Fibroblast of peridontal ligament (primary cell): ENCODE results near the gene FAM107A.

Experiments used
- DNase-seq: peaks from one replicate; pipeline ENCODE4 v3.0.0-alpha.2; 2010; ENCODE audit errors: extremely low read depth

Gene FAM107A

GRCh38 chr3:58567251-58567515 lies 10.0 kb downstream of the FAM107A start:
- DNase-seq: no peak

- no peak for DNase-seq
Observed at GRCh38 chr3:58566398-58567250, 10.6 kb downstream of the FAM107A start.

- no peak for DNase-seq
Observed at GRCh38 chr3:58565621-58566397, 11.4 kb downstream of the FAM107A start.

GRCh38 chr3:58564456-58565160 lies 12.6 kb downstream of the FAM107A start:
- peak; percentile 75 for DNase-seq

GRCh38 chr3:58564054-58564453 lies 13.1 kb downstream of the FAM107A start:
- DNase-seq: no peak

GRCh38 chr3:58563386-58564035 lies 13.7 kb downstream of the FAM107A start:
- DNase-seq: no peak

GRCh38 chr3:58562498-58562897 lies 14.7 kb downstream of the FAM107A start:
- no peak for DNase-seq

- DNase-seq: peak; percentile 96
Observed at GRCh38 chr3:58560771-58561311, 16.4 kb downstream of the FAM107A start.

- DNase-seq: no peak
Observed at GRCh38 chr3:58559586-58559985, 17.6 kb downstream of the FAM107A start.

- DNase-seq: no peak
Observed at GRCh38 chr3:58557491-58557890, 19.7 kb downstream of the FAM107A start.

GRCh38 chr3:58556761-58557221 lies 20.4 kb downstream of the FAM107A start:
- DNase-seq: no peak

- DNase-seq: no peak
Observed at GRCh38 chr3:58556001-58556400, 21.2 kb downstream of the FAM107A start.

GRCh38 chr3:58555203-58555602 lies 22.0 kb downstream of the FAM107A start:
- no peak for DNase-seq

- DNase-seq: no peak
Observed at GRCh38 chr3:58553003-58553402, 24.2 kb downstream of the FAM107A start.

GRCh38 chr3:58551636-58552180 lies 25.5 kb downstream of the FAM107A start:
- no peak for DNase-seq

GRCh38 chr3:58544541-58544940 lies 32.6 kb downstream of the FAM107A start:
- DNase-seq: no peak

GRCh38 chr3:58540176-58540858 lies 36.9 kb downstream of the FAM107A start:
- no peak for DNase-seq

- no peak for DNase-seq
Observed at GRCh38 chr3:58539626-58540025, 37.6 kb downstream of the FAM107A start.

GRCh38 chr3:58537412-58538301 lies 39.5 kb downstream of the FAM107A start:
- no peak for DNase-seq
